Epidermal melanocyte (primary cell): ENCODE measurements around the gene RPN2.

Source experiments
- DNase-seq: peaks from one replicate; pipeline ENCODE4 v3.0.0; 2011; ENCODE audit warnings: low spot score; ENCODE audit not compliant: insufficient read length

RPN2 gene

GRCh38 chr20:37240337-37241067 is 61.4 kb downstream of the RPN2 start:
- no peak for DNase-seq

GRCh38 chr20:37242503-37242902 is 63.4 kb downstream of the RPN2 start:
- no peak for DNase-seq

- no peak for DNase-seq
Observed at GRCh38 chr20:37243076-37243936, 64.2 kb downstream of the RPN2 start.

GRCh38 chr20:37243937-37244571 is 64.9 kb downstream of the RPN2 start:
- no peak for DNase-seq

- no peak for DNase-seq
Observed at GRCh38 chr20:37244572-37244957, 65.4 kb downstream of the RPN2 start.

GRCh38 chr20:37245216-37246150 is 66.4 kb downstream of the RPN2 start:
- DNase-seq = no peak

DNA sequence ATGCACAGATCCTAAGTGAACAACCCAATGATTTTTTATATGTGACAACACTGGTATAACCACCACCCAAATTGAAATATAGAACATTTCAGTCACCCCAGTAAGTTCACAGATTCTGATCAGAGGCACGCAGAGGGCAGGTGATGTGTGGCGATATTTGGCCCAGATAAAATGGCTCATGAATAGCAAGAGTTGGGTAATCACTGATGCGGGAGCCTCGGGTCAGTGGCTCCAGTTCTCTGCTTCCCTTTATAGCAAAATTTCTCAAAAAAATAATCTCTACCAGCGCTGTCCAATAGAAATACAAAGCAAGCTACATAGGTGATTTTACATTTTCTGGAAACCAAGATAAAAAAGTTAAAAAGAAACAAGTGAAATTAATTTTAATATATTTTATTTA is 67.6 kb downstream of the RPN2 start:
- no peak for DNase-seq

GRCh38 chr20:37247547-37247946 is 68.4 kb downstream of the RPN2 start:
- DNase-seq = no peak

GRCh38 chr20:37249304-37249703 is 70.2 kb downstream of the RPN2 start:
- DNase-seq = no peak

DNA sequence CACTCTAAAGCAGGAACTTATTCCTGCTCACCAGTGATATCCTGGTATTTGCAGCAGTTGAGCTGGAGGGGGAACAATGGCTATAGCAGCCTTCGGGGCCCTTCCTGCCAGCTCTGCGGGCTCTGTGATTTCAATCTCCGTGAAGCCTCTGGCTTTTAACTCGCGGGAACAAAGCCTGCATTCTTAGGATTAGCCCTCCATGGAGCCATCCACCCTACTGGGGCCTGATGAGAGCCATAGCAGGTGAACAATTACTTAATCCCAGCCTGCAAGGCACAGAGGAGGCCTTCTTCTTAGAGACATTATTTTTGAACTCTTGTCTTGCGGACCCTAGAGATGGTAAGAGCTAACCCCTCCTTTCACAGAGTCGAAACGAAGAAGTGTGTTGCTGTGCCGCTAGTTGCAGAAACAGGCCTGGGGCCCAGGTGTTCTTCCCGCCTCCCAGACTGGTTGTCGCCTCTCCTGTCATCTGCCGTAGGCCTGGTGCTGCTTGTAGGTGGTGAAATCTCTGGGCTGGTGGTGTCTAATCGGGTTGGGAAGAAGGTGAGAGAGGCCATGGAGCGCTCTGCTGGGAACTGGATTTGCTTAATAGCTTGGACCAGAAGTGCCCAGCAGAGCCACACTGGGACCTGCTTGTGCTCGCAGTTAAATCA is 72.8 kb downstream of the RPN2 start:
- DNase-seq = no peak

DNA sequence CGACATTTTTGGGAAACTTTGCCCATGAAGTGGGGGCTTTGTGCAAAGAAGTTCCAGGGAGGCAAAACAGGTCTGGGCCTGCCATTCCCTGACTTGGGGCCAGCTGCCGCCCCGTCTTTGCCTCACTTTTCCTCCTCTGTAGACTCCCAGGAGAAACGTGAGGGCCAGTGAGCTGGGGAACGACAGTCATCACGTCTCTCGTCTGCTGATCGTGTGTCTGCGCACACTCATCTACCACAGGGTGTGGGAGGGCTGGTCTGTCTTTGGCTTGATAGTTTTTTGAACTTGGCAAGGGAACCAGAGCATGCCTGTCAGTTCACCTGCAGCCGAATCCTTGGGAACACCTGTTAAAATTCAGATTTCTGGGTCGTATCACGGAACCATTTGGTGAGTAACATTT is 74.0 kb downstream of the RPN2 start:
- DNase-seq = no peak

GRCh38 chr20:37254114-37254878 is 75.2 kb downstream of the RPN2 start:
- no peak for DNase-seq

GRCh38 chr20:37256286-37256685 is 77.2 kb downstream of the RPN2 start:
- DNase-seq = no peak

DNA sequence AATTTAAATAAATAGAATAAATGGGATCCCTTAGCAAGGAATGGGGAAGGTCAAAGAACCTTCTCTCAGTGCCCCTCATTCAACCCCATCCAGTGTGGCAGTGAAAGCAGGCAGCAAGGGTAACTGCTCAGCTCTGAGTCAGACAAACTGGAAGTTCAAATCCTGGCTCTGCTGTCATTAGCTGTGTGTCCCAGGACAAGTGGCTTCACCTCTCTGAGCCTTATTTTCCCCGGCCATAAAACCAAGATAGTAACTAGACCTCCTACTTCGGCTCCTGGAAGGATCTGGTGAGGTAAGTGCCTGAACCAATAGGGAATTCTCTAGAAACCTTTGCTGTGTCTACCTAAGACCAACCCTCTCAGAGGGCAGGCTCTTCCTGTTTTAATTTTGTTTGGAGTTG is 78.4 kb downstream of the RPN2 start:
- DNase-seq = no peak

- no peak for DNase-seq
Observed at GRCh38 chr20:37257988-37258387, 78.9 kb downstream of the RPN2 start.

DNA sequence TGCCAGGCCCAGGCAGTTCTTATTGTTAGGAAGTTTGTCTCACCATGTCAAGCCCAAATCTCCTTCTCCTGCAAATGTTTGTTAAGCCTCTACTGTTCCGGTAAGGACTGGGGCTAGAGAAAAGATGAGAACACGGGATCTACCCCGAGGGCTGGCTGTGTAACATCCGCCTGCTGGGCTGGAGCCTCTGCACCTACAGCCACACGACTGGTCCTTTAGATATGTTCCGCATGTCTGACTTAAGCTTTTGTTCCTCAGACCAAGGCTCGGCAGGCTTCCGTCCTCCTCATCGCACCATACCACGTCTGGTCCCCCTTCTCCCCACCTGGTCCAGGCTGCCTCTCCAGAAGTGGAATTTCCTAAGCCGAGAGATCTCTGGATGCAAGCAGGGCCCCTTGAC is 79.9 kb downstream of the RPN2 start:
- no peak for DNase-seq

DNA sequence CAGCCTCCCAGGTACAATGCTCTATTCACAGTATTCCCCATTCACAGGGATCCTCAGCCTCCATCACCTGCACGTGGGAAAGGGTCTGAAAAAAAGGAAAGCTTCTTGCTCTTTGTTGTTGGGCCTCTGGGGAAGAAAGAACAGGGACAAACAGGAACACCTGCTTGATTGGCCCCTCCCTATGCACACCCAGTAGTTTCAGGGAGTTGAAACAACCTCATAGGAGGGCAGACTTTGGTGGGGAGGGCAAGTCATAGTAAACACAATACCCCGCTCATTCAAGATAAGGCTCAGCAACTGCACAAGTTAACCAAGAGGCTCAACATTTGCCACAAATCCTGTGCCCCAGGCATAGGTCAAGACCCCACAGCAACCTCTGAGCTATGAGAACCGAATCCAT is 80.7 kb downstream of the RPN2 start:
- DNase-seq = no peak

DNA sequence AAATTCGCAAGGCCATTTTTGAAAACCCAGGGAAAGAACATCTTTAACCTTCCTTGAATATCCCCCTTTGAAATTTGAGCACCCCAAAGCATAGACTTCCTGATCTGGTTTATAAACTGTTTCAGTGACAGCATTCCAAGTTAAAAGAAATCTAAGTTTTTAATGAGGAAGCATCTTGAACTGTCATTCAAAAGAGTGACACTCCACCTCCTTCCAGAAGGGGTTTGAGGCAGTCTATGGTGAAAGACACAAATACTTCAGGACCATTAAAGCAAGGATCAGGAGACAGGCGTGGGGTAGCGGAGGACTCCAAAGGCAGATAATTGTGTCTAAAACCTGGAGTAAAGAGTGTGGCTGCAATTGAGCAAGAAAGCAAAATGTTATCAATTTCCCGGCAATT is 81.8 kb downstream of the RPN2 start:
- no peak for DNase-seq

DNA sequence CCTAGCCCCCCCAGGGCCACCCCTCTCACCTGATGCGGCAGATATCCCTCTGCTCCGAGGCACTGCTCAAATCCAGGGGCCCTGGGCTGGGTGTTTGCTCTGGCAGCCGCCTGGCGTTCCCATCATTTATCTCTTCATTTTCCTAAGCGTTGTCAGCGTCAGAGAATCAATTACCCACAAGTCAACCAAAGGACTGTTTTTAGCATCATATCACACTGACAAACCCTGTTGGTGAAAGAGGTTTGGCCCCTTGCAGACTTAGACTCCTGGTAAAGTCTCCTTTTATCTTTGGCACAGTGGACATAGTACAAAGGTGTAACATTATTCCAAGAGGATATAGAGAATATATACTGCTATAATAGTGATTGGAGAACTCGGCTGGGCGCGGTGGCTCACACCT is 82.6 kb downstream of the RPN2 start, which contains the start of gene GHRH:
GHRH (minus strand) TSS at position 101 of the 400 bp plus-strand sequence. CDS start 4,925 bp downstream, outside the sequence.
- no peak for DNase-seq

DNA sequence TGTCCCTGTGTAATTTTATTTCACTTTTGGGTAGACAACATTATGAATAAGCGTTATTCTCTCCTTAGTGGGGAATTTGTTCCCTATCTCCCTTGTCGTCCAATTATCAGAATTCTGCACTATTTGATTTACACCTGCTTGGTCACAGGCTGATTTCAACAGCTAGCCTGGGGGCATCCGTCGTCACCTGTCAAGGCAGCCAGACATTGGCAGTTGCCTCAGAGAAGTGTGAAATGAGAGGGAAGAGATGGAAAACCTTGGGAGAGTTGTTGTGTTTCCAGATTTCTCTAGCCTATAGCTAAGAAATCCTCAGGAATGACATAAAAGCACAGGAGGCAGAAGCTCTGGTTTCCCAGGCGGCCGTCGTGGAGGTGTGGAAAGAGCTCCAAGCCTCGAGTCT is 83.4 kb downstream of the RPN2 start:
- DNase-seq = no peak
